Uterus (tissue), 4 donors: ENCODE measurements around the gene GLRA3. TPM values are rescaled to one million over a fixed set of nuclear protein-coding genes. Genes with fewer than 3 reads are reported as not detected.

ENCODE experiments used
- DNase-seq, 2 donors: peaks; one replicate each; pipeline ENCODE4 v3.0.0-alpha.2; 2019 to 2020
- H3K27ac ChIP-seq, 2 donors: fragments of 200-600 bp; sonication (generic); 1 replicate in 1 of 2; 2 replicates in 1 of 2; pipeline ENCODE4 v1.5.1; 2016 to 2018
- H3K27me3 ChIP-seq, 2 donors: fragments of 200-600 bp; sonication (generic); one replicate each; pipeline ENCODE4 v1.5.1; 2018 to 2019; ENCODE audit warnings: control low read depth in 1 of 2
- H3K36me3 ChIP-seq, 2 donors: fragments of 200-600 bp; sonication (generic); one replicate each; pipeline ENCODE4 v1.5.1; 2019; ENCODE audit warnings: control low read depth in 1 of 2
- H3K4me1 ChIP-seq, 2 donors: fragments of 200-600 bp; sonication (generic); one replicate each; pipeline ENCODE4 v1.5.1; 2018 to 2019; ENCODE audit warnings: control low read depth in 1 of 2
- H3K4me3 ChIP-seq, 2 donors: fragments of 200-600 bp; sonication (generic); 1 replicate in 1 of 2; 2 replicates in 1 of 2; pipeline ENCODE4 v1.5.1; 2018 to 2019; ENCODE audit warnings: mild to moderate bottlenecking in 1 of 2
- H3K9me3 ChIP-seq, 2 donors: fragments of 200-600 bp; sonication (generic); one replicate each; pipeline ENCODE4 v1.5.1; 2019; ENCODE audit warnings: control low read depth in 1 of 2
- CTCF ChIP-seq, 4 experiments: fragments of 200-600 bp in 2 of 4; fragments of 450-650 bp in 2 of 4; sonication (generic) in 2 of 4; IDR thresholded peaks; one replicate each; pipeline ENCODE4 v1.5.1; 2016 to 2019; ENCODE audit warnings: antibody characterized with exemption in 4 of 4, mild to moderate bottlenecking in 2 of 4, moderate library complexity in 1 of 4
- POLR2A ChIP-seq, 2 donors: fragments of 450-650 bp; IDR thresholded peaks; one replicate each; pipeline ENCODE4 v1.6.1; 2016; ENCODE audit warnings: antibody characterized with exemption in 2 of 2, mild to moderate bottlenecking in 1 of 2, moderate library complexity in 1 of 2
- intact Hi-C: fragments of 100-400 bp; cut with DNase I; formaldehyde crosslinking; loops from one replicate; pipeline ENCODE4 v1.15.1; 2023; ENCODE audit warnings: low total_unique reads
- total RNA-seq, 4 donors: library from RNA; depleted of rRNA in 3 of 4; stranded (reverse); fragments of >200 nt in 3 of 4; gene quantifications; one replicate each; pipeline versions ENCODE4 v1.1.0 to v1.2.4, GENCODE V29; 2014 to 2023
- donor health status: DM: yes; HTN: yes; CAD: no.

GLRA3 gene
- total RNA-seq, 4 donors from 2014 or later = 0.09 to 0.41 TPM; not detected in 2

- H3K4me1 ChIP-seq = no peaks in the 10 kb centered on the region
- no peak for DNase-seq
- intact Hi-C loops = no loop called here
- TF ChIP-seq CTCF (IDR thresholded peaks at IDR 0.05) (no peak), POLR2A (IDR thresholded peaks at IDR 0.05) (no peak)
- no peak overlapping the region for H3K27ac ChIP-seq
- H3K4me3 ChIP-seq = no peak overlapping the region
- no peaks in the 10 kb centered on the region for H3K36me3 ChIP-seq
- H3K27me3 ChIP-seq = no peaks in the 10 kb centered on the region
- no peaks in the 10 kb centered on the region for H3K9me3 ChIP-seq
These were observed 31.5 kb upstream of the GLRA3 start for GRCh38 chr4:174860588-174860987.

GRCh38 chr4:174859904-174860303 is 30.9 kb upstream of the GLRA3 start:
- no peaks in the 10 kb centered on the region for H3K36me3 ChIP-seq

GRCh38 chr4:174856926-174857800 is 28.1 kb upstream of the GLRA3 start:
- H3K4me3 ChIP-seq = no peak overlapping the region
- TF ChIP-seq POLR2A (IDR thresholded peaks at IDR 0.05) (no peak), CTCF (IDR thresholded peaks at IDR 0.05) (no peak)
- intact Hi-C loops = no loop called here
- no peaks in the 10 kb centered on the region for H3K36me3 ChIP-seq
- no peaks in the 10 kb centered on the region for H3K9me3 ChIP-seq
- H3K4me1 ChIP-seq = no peaks in the 10 kb centered on the region
- no peak for DNase-seq
- no peak overlapping the region for H3K27ac ChIP-seq
- no peaks in the 10 kb centered on the region for H3K27me3 ChIP-seq

More at GRCh38 chr4:174859904-174860303, 30.9 kb upstream of the GLRA3 start:
- no peak for TF ChIP-seq POLR2A (IDR thresholded peaks at IDR 0.05)
- no peak for TF ChIP-seq CTCF (IDR thresholded peaks at IDR 0.05)
- Histone ChIP-seq H3K27ac (no peak overlapping the region), H3K4me1 (no peaks in the 10 kb centered on the region), H3K4me3 (no peak overlapping the region), H3K27me3 (no peaks in the 10 kb centered on the region), H3K9me3 (no peaks in the 10 kb centered on the region)
- no peak for DNase-seq
- intact Hi-C loops = no loop called here

- Histone ChIP-seq H3K27ac (no peak overlapping the region), H3K4me3 (no peak overlapping the region), H3K4me1 (no peaks in the 10 kb centered on the region), H3K36me3 (no peaks in the 10 kb centered on the region), H3K27me3 (no peaks in the 10 kb centered on the region), H3K9me3 (no peaks in the 10 kb centered on the region)
- intact Hi-C loops = no loop called here
- no peak for TF ChIP-seq POLR2A (IDR thresholded peaks at IDR 0.05)
- TF ChIP-seq CTCF (IDR thresholded peaks at IDR 0.05) = no peak
- DNase-seq = no peak
These were observed 26.0 kb upstream of the GLRA3 start for GRCh38 chr4:174855050-174855449.

GRCh38 chr4:174853629-174854028 is 24.6 kb upstream of the GLRA3 start:
- Histone ChIP-seq H3K27me3 (no peaks in the 10 kb centered on the region), H3K36me3 (no peaks in the 10 kb centered on the region), H3K27ac (no peak overlapping the region), H3K9me3 (no peaks in the 10 kb centered on the region), H3K4me3 (no peak overlapping the region), H3K4me1 (no peaks in the 10 kb centered on the region)
- TF ChIP-seq POLR2A (IDR thresholded peaks at IDR 0.05) (no peak), CTCF (IDR thresholded peaks at IDR 0.05) (no peak)
- intact Hi-C loops = no loop called here
- no peak for DNase-seq
